Activated T-cell treated with anti-CD3 and anti-CD28 coated beads, Interleukin-2, amount 50 U/mL, for 48 hours (primary cell): ENCODE data around the gene DDB1.

ENCODE experiments used
- DNase-seq, 2 experiments: peaks; one replicate each; pipeline ENCODE4 v3.0.0-alpha.2; 2020

DDB1 gene

GRCh38 chr11:61332797-61333549, at the start of gene DDB1, which contains the start of gene TKFC:
Gene DDB1 (minus strand): TSS chr11:61333105. CDS start chr11:61332968, 137 bp downstream.
Gene TKFC (plus strand): TSS chr11:61333228. CDS start chr11:61334729, 1,501 bp downstream.
- peak; percentile 98 to 99 for DNase-seq

- DNase-seq: no peak
Measured at GRCh38 chr11:61380884-61381283, 48.0 kb upstream of the DDB1 start.

GRCh38 chr11:61378713-61379313, 45.9 kb upstream of the DDB1 start:
- DNase-seq: no peak

GRCh38 chr11:61377461-61378160, 44.7 kb upstream of the DDB1 start:
- DNase-seq: no peak

GRCh38 chr11:61375761-61376108, 42.8 kb upstream of the DDB1 start:
- no peak for DNase-seq

- DNase-seq: no peak
Measured at GRCh38 chr11:61372659-61373420, 39.9 kb upstream of the DDB1 start.

- DNase-seq: no peak
Measured at GRCh38 chr11:61370349-61371005, 37.6 kb upstream of the DDB1 start.

GRCh38 chr11:61369372-61370348, 36.8 kb upstream of the DDB1 start:
- no peak for DNase-seq

- DNase-seq: no peak
Measured at GRCh38 chr11:61368646-61369045, 35.7 kb upstream of the DDB1 start.

- DNase-seq: no peak
Measured at GRCh38 chr11:61367406-61367805, 34.5 kb upstream of the DDB1 start.

GRCh38 chr11:61364012-61364675, 31.2 kb upstream of the DDB1 start:
- no peak for DNase-seq

- no peak for DNase-seq
Measured at GRCh38 chr11:61362542-61362875, 29.6 kb upstream of the DDB1 start.

- peak; percentile 93 to 95 for DNase-seq
Measured at GRCh38 chr11:61361741-61362541, 29.0 kb upstream of the DDB1 start, which contains the start of the genes CYB561A3 and TMEM138. Gene CYB561A3 (minus strand): TSS chr11:61361882. CDS start chr11:61356713, 5,169 bp downstream. Gene TMEM138 (plus strand): TSS chr11:61362374. CDS start chr11:61364391, 2,017 bp downstream.

- no peak for DNase-seq
Measured at GRCh38 chr11:61361237-61361740, 28.4 kb upstream of the DDB1 start.

GRCh38 chr11:61359516-61359915, 26.6 kb upstream of the DDB1 start:
- DNase-seq: no peak

- no peak for DNase-seq
Measured at GRCh38 chr11:61358566-61358965, 25.7 kb upstream of the DDB1 start.

GRCh38 chr11:61357894-61358239, 25.0 kb upstream of the DDB1 start:
- no peak for DNase-seq

- no peak for DNase-seq
Measured at GRCh38 chr11:61357233-61357893, 24.5 kb upstream of the DDB1 start.

- no peak for DNase-seq
Measured at GRCh38 chr11:61356706-61357105, 23.8 kb upstream of the DDB1 start.
